Upper lobe of left lung (tissue), 4 donors: Measurements from ENCODE around the gene MTPN.

Experiments used
- EP300 ChIP-seq, 4 donors: sonication (generic); formaldehyde crosslinking; IDR thresholded peaks; one replicate each; pipeline ENCODE4 v1.5.1; 2017; ENCODE audit warnings: antibody characterized with exemption in 4 of 4, control low read depth in 2 of 4
- POLR2A ChIP-seq, 4 donors: fragments of 450-650 bp; IDR thresholded peaks; one replicate each; pipeline ENCODE4 v1.5.1; 2016 to 2017; ENCODE audit warnings: antibody characterized with exemption in 4 of 4, mild to moderate bottlenecking in 2 of 4
- POLR2AphosphoS5 ChIP-seq, 2 donors: sonication (generic); formaldehyde crosslinking; IDR thresholded peaks; one replicate each; pipeline ENCODE4 v1.5.1; 2017; ENCODE audit warnings: antibody characterized with exemption in 2 of 2
- TF ChIP-seq, protein P1 (sequence below), 6 experiments: fragments of 450-650 bp in 4 of 6; fragments of 200-600 bp in 2 of 6; sonication (generic) in 2 of 6; IDR thresholded peaks; one replicate each; pipeline ENCODE4 v1.5.1; 2016 to 2019; ENCODE audit warnings: antibody characterized with exemption in 6 of 6

DNA sequence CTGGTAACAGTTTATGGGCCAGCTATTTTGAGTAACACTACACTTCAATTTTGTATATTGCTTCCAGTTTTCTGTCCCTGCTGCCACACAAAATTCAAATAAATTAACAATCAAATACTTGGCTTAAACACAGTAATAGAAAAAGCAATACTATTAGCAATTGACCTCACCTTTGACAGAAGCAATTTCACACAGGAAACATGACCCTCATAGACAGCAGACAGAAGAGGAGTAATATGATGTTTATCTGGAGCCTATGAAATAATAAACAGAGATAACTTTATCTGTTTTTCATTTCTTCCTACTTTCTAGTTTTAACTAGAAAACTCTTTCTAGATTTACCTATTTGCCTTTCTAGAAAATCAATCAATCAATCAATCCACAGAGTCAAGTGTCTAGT is 26.7 kb downstream of the MTPN start:
- TF ChIP-seq, protein P1, sequence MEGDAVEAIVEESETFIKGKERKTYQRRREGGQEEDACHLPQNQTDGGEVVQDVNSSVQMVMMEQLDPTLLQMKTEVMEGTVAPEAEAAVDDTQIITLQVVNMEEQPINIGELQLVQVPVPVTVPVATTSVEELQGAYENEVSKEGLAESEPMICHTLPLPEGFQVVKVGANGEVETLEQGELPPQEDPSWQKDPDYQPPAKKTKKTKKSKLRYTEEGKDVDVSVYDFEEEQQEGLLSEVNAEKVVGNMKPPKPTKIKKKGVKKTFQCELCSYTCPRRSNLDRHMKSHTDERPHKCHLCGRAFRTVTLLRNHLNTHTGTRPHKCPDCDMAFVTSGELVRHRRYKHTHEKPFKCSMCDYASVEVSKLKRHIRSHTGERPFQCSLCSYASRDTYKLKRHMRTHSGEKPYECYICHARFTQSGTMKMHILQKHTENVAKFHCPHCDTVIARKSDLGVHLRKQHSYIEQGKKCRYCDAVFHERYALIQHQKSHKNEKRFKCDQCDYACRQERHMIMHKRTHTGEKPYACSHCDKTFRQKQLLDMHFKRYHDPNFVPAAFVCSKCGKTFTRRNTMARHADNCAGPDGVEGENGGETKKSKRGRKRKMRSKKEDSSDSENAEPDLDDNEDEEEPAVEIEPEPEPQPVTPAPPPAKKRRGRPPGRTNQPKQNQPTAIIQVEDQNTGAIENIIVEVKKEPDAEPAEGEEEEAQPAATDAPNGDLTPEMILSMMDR (IDR thresholded peaks at IDR 0.05), result no peak
- no peak for TF ChIP-seq POLR2A (IDR thresholded peaks at IDR 0.05)
- no peak for TF ChIP-seq POLR2AphosphoS5 (IDR thresholded peaks at IDR 0.05)
- no peak for TF ChIP-seq EP300 (IDR thresholded peaks at IDR 0.05)
